Common myeloid progenitor, CD34-positive (primary cell): ENCODE data around the gene TMCO4.
"Not testable (repeated sequence)": the region's sequence is repeated elsewhere in the genome, so short reads cannot be mapped to it uniquely, and the experiment has no call there.

Experiments used
- CTCF ChIA-PET: fragments of 350-600 bp; sonication (Branson Sonifier 250); formaldehyde crosslinking; loops from one replicate; lab custom pipeline; 2021; ENCODE audit warnings: antibody characterized with exemption; lab: Charles Lee
- POLR2A ChIA-PET: fragments of 350-600 bp; sonication (Branson Sonifier 250); formaldehyde crosslinking; loops from one replicate; lab custom pipeline; 2021; ENCODE audit warnings: antibody characterized with exemption; lab: Charles Lee
- DNase-seq, 3 donors: peaks; one replicate each; pipeline versions ENCODE4 v3.0.0 to v3.0.0-alpha.2; 2013
- H3K27ac ChIP-seq, 2 experiments: 1 replicate in 1 of 2; 2 replicates in 1 of 2; pipeline ENCODE4 v1.7.0; 2013; ENCODE audit warnings: inconsistent platforms in 2 of 2, low read length in 2 of 2, mild to moderate bottlenecking in 2 of 2, low read depth in 1 of 2, moderate library complexity in 1 of 2; ENCODE audit not compliant: severe bottlenecking in 2 of 2, insufficient read depth in 1 of 2, poor library complexity in 1 of 2
- H3K27me3 ChIP-seq, 5 experiments: replicated peaks in 2 of 5; 1 replicate in 3 of 5; 2 replicates in 2 of 5; pipeline versions ENCODE4 v1.6.1 to v1.7.0; 2013; ENCODE audit warnings: low read length in 4 of 5, mild to moderate bottlenecking in 2 of 5, moderate library complexity in 2 of 5, inconsistent platforms in 1 of 5; ENCODE audit not compliant: insufficient read depth in 5 of 5, control insufficient read depth in 4 of 5
- H3K36me3 ChIP-seq, 4 experiments: 1 replicate in 2 of 4; 2 replicates in 2 of 4; pipeline versions ENCODE4 v1.6.1 to v1.7.0; 2013; ENCODE audit warnings: low read length in 3 of 4, control low read depth in 1 of 4, mild to moderate bottlenecking in 1 of 4; ENCODE audit not compliant: control insufficient read depth in 4 of 4, insufficient read depth in 4 of 4
- H3K4me1 ChIP-seq, 4 experiments: 1 replicate in 3 of 4; 2 replicates in 1 of 4; pipeline versions ENCODE4 v1.6.1 to v1.7.1; 2013; ENCODE audit warnings: low read length in 3 of 4, mild to moderate bottlenecking in 3 of 4, control low read depth in 1 of 4, inconsistent platforms in 1 of 4, moderate library complexity in 1 of 4; ENCODE audit not compliant: control insufficient read depth in 4 of 4, insufficient read depth in 4 of 4; ENCODE audit errors: control extremely low read depth in 1 of 4
- H3K4me3 ChIP-seq, 7 experiments: 1 replicate in 4 of 7; 2 replicates in 3 of 7; pipeline versions ENCODE4 v1.5.1 to v1.7.0; 2013; ENCODE audit warnings: mild to moderate bottlenecking in 7 of 7, low read length in 6 of 7, moderate library complexity in 6 of 7, inconsistent platforms in 2 of 7, low read depth in 2 of 7, control low read depth in 1 of 7; ENCODE audit not compliant: insufficient read depth in 4 of 7, control insufficient read depth in 1 of 7; ENCODE audit errors: extremely low read depth in 1 of 7
- H3K9me3 ChIP-seq, 5 experiments: 1 replicate in 4 of 5; 2 replicates in 1 of 5; pipeline versions ENCODE4 v1.6.1 to v1.7.1; 2013; ENCODE audit warnings: low read length in 4 of 5, mild to moderate bottlenecking in 2 of 5, inconsistent platforms in 1 of 5, low read depth in 1 of 5, moderate library complexity in 1 of 5; ENCODE audit not compliant: control insufficient read depth in 4 of 5, insufficient read depth in 2 of 5; ENCODE audit errors: control extremely low read depth in 1 of 5
- WGBS: methylation state at CpG from one replicate; pipeline ENCODE4 v1.1.5; 2013; ENCODE audit not compliant: insufficient coverage; 5-methylcytosine and 5-hydroxymethylcytosine counted together

The TMCO4 gene

DNA sequence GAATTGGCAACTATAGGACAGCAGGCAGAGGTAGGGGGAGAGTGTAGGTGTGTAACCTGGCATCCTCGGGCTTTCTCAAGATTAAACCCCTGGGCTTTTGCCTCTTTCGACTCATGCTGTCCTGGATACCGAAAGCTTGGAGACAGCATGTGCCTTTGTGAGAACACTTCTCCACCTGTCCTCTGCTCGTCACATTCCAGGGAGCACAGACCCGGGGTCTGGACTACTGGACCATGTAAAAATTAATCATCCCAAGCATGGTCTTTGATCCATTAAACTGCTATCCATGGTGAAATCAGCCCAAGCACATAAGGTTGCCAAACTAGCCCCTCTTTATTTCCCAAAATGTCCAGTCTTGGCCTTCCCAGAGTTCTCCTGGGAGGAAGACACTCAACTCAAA lies 24.3 kb upstream of the TMCO4 start:
- H3K36me3 ChIP-seq: no peaks in the 10 kb centered on the region
- H3K27me3 ChIP-seq: peaks cover 0 to 15% (median 3%) of the 10 kb centered on the region in 5 experiments
- POLR2A ChIA-PET: no interaction called here
- DNase-seq: no peak
- no peak overlapping the region for H3K27ac ChIP-seq
- CTCF ChIA-PET: no interaction called here
- H3K4me3 ChIP-seq: no peak overlapping the region
- H3K9me3 ChIP-seq: peaks cover 0 to 3% (median 0%) of the 10 kb centered on the region in 5 experiments
- no peaks in the 10 kb centered on the region for H3K4me1 ChIP-seq
- WGBS: 100% methylated on average over 4 of the region's 5 CpGs

DNA sequence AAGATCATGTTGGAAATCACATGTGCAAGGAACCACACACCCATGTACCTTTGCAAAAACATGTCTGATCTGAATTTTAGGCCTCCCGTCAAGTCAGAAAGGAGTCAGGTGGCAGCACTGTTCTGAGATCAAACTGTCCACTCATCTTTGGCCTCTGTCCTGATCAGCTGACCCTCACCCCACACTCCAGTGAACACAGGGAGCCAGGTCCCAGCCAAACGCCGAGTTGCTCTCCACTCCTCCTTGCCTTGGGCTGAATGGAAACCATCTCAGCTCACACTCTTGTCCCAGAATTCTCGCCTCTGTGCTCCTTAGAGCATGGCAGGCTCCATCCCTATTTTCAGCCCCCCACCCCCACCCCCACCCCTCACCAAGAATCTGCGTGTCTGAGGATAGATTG lies 20.0 kb upstream of the TMCO4 start:
- CTCF ChIA-PET: no interaction called here
- H3K4me3 ChIP-seq: no peak overlapping the region
- no peaks in the 10 kb centered on the region for H3K9me3 ChIP-seq
- peaks cover 0 to 7% (median 0%) of the 10 kb centered on the region in 5 experiments for H3K27me3 ChIP-seq
- no peak overlapping the region for H3K27ac ChIP-seq
- H3K36me3 ChIP-seq: no peaks in the 10 kb centered on the region
- 90% methylated on average over 4 of the region's 5 CpGs for WGBS
- no peaks in the 10 kb centered on the region for H3K4me1 ChIP-seq
- DNase-seq: no peak
- POLR2A ChIA-PET: no interaction called here

- Histone ChIP-seq H3K9me3 (no peaks in the 10 kb centered on the region), H3K27ac (no peak overlapping the region), H3K4me3 (no peak overlapping the region), H3K36me3 (no peaks in the 10 kb centered on the region), H3K27me3 (peaks cover 0 to 5% (median 0%) of the 10 kb centered on the region in 5 experiments), H3K4me1 (no peaks in the 10 kb centered on the region)
- 100% methylated on average over 1 of the region's 3 CpGs for WGBS
- POLR2A ChIA-PET: no interaction called here
- CTCF ChIA-PET: no interaction called here
- no peak for DNase-seq
Observed at GRCh38 chr1:19818324-19818723, 18.6 kb upstream of the TMCO4 start.

GRCh38 chr1:19817160-19817559 lies 17.4 kb upstream of the TMCO4 start:
- H3K4me1 ChIP-seq: no peaks in the 10 kb centered on the region
- H3K9me3 ChIP-seq: no peaks in the 10 kb centered on the region
- POLR2A ChIA-PET: no interaction called here
- H3K27me3 ChIP-seq: peaks cover 0 to 5% (median 0%) of the 10 kb centered on the region in 5 experiments
- H3K36me3 ChIP-seq: no peaks in the 10 kb centered on the region
- no peak overlapping the region for H3K4me3 ChIP-seq
- DNase-seq: no peak
- H3K27ac ChIP-seq: no peak overlapping the region
- CTCF ChIA-PET: no interaction called here
- WGBS: 77% methylated on average over 5 of the region's 5 CpGs

DNA sequence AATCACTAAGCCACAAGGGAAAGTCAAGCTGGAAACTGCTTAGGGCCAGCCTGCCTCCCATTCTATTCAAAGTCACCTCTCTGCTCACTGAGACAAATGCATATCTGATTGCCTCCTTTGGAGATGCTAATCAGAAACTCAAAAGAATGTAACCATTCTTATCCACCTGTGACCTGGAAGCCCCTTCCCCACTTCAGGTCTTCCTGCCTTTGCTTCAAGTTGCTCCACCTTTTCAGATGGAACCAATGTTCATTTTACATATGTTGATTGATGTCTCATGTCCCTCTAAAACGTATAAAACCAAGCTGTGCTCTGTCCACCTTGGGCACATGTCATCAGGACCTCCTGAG lies 17.0 kb upstream of the TMCO4 start:
- H3K27ac ChIP-seq, H3K4me1 ChIP-seq, H3K27me3 ChIP-seq, CTCF ChIA-PET, DNase-seq, H3K36me3 ChIP-seq, POLR2A ChIA-PET, H3K9me3 ChIP-seq, H3K4me3 ChIP-seq: not testable (repeated sequence)
- 88% methylated on average over 1 of the region's 1 CpG for WGBS

DNA sequence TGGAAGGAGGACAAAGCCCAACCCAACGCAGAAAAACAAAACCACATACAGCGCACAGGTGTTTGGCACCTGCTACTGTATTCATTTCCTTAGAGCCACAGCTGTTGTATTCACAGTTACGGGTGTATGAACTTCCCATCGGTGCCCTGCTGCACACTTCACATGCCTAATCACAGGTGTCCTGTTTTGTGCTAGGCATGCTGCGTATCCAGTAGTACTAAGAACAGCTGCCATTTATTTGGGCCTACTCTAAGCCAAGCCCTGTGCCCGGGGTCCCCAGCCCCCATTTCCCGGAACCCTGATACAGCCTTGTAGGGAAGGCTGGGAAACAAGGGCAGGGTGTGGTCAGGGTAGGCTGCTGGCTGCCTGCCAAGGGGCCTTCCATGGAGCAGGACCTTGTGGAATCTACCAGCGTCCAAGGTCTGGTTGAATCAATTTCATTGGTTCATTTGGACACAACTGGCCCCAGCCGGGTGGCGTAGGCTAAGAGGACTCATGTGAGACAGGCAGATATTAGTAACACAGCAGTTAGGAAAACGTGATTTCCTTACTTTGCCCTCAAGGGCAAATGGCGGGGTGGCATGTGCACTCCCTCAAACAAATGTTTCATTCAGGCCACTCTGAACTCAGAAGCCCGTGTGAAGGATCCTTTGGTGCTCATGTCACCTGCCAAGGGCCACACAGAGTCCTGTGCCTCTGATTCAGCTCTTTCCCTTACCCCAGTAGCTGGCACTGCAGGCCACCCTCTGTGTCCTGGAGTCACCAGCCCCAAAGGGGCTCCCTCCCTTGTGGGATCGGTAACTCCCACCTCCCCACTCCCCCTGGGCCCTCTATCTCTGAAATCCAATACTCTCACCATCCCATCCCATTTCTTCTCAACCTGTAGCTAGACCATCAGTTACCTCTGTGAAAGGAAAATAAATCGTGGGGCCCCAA lies 16.4 kb upstream of the TMCO4 start:
- no peak for DNase-seq
- no peaks in the 10 kb centered on the region for H3K36me3 ChIP-seq
- no peaks in the 10 kb centered on the region for H3K4me1 ChIP-seq
- ChIA-PET CTCF (no interaction called here), POLR2A (no interaction called here)
- peaks cover 0 to 3% (median 0%) of the 10 kb centered on the region in 5 experiments for H3K27me3 ChIP-seq
- H3K27ac ChIP-seq: no peak overlapping the region
- H3K4me3 ChIP-seq: no peak overlapping the region
- WGBS: 84% methylated on average over 14 of the region's 15 CpGs
- no peaks in the 10 kb centered on the region for H3K9me3 ChIP-seq

- ChIA-PET POLR2A (no interaction called here), CTCF (interaction anchor here (1.8 kb wide), 1 partner anchor 53 kb away, joined by 9 read pairs; no protein-coding TSS in a partner anchor)
- Histone ChIP-seq H3K27ac (no peak within 1 kb of the TSS), H3K27me3 (peaks cover 0 to 4% (median 0%) of the 10 kb centered on the region in 5 experiments), H3K36me3 (no peaks in the 10 kb centered on the region), H3K4me3 (no peak within 1 kb of the TSS), H3K4me1 (peaks cover 0 to 2% (median 0%) of the 10 kb centered on the region in 4 experiments), H3K9me3 (no peaks in the 10 kb centered on the region)
- WGBS: 94% methylated on average over 19 of the region's 22 CpGs
- DNase-seq: no peak
Observed at GRCh38 chr1:19814681-19815503, 15.2 kb upstream of the TMCO4 start, which contains the start of gene RNF186. Gene RNF186 (minus strand): TSS chr1:19815283. CDS start chr1:19815101, 182 bp downstream.
